Activated CD4-positive, CD25-positive, alpha-beta regulatory T cell treated with anti-CD3 and anti-CD28 coated beads, Interleukin-2, amount 50 U/mL, for 72 hours (primary cell): ENCODE measurements around the gene EXT2.

Experiments
- DNase-seq: peaks from one replicate; pipeline ENCODE4 v3.0.0; 2021

EXT2 gene

DNA sequence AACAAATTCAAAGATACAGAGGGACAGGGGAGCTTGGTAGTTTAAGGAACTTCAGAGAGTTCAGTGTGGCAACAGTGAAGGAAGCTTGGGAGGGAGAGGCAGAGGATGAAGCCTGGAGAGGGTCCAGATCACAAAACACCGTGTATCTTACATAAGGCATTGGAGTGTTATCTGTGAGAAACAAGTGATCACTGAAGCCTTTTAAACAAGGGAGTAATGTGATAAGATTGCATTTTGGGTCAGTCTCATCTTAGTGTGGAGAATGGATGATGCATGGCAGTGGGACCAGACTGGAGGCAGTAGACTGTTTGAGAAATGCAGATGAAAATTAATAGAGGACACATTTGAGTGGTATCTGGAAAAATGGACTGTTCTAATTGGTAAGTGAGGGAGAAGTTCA lies 79.4 kb downstream of the EXT2 start:
- no peak for DNase-seq

DNA sequence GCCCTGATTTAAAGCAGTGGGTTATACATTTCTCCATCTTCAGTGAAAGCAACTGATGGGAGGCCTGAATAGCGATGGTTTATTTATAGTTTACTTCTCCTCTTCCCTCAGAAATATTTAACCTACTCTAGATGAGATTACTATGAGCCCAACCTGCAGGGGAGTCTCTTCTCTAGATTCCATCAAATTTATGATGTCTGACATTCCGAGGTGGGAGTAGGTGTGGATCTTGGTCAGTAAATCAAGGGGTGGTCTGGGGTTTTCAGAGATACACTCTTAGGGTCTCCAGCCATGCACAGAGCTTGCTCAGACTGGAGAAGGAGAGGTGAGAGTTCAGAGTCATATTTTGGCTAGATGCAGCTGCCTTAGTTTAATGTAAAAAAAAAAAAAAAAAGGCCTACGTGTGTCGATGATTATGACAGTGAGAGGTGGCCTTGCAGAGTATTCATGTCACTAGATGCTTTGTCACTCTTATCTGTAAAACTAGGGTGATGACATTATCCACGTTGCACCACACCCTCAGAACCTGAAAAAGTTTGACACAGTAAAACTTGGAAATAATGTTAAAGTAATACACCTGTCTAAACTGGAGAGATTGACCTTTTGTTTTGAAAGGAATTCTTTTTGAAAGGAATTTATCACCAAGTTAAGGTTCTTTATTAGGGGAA lies 81.2 kb downstream of the EXT2 start:
- DNase-seq = no peak

DNA sequence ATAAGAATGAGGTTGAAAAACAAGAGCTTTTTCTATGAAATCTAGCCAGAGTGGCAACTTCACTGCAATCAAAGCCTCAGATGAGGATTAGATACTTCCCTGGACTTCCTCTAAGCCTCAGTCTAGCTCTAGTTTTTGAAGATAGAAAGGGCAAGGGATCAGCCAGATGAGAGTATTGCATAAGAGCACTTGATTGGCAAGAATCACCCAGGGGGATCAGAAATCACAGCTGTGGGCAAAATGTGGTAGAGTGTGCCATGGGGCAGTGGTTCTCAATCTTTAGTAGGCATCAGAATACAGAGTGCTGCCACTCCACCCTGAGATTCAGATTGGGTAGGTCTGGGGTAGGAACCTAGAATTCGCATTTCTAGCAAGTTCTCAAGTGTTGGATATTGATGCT lies 82.4 kb downstream of the EXT2 start:
- no peak for DNase-seq

DNA sequence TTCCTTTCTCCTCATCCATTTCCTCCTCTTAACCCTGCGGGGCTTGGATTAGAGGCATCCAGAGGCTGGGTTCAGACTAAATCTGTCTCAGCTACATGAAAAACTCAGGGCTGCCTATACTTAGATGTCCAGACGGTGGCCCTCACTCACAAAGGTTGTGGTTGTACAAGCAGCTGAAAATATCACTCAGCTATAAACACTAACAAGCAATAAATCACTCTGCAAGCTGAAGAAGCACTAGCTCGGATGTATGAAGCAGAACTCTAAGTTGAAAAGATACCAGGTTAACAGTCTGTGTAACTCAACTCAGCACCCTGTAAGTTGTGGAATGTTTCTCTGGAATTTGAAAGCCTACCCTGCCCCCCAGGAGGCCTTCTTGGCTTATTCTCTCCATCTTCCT lies 82.9 kb downstream of the EXT2 start:
- no peak for DNase-seq

DNA sequence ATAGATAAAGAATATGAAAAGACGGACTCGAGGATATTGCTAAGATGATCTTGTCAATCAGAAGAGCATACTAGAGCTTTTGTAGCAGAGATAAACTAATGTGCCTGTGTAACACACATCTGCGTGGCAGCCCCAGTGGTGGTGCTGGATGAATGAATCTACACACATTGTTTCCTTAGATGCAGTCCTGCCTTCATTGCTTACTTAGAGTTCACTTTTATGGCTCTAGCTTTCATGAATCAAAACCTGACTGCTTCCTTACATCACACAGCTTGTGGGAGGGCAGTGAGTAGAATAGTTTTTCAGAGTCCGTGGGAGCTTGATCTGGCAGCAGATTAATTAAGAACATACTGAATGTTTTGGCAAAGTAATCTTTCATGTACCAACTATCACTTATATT lies 83.7 kb downstream of the EXT2 start:
- DNase-seq = no peak

DNA sequence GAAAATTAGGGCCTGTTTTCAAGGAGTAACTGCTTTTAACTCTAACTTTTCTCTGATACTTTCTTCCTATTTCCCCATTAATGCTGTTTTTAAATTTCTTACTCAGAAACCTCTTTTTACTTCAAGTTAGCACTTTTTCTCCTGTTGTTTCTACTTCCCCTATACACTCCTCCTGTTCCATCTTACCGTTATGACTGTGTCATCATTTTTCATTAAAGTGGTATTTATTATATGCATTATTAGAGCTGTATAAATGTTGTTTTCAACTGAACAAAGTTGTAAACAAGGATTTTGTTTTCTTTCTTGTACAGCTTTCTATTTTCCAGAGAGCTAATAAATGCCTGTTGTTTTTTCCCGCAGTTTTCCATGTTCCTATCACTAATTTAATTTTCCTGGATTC lies 84.6 kb downstream of the EXT2 start:
- DNase-seq = no peak

DNA sequence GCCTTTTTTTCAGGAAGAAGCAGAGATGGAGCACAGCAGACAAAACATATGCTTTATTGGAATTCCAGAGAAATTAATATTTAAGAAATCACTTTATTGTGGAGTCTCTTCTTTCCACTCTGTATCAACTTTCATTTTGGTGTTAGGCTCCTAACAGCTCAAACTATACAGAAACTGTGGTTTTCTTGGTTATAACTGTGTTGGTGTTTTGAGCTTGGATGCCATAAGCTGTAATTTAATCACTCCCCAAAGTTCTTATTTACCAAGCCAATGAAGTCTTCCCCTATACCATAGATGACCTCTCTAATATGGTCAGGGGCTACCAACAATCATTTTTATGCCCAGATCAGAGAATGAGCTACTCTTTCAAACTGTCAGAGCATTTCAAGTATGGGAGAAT lies 90.0 kb downstream of the EXT2 start:
- DNase-seq = no peak

DNA sequence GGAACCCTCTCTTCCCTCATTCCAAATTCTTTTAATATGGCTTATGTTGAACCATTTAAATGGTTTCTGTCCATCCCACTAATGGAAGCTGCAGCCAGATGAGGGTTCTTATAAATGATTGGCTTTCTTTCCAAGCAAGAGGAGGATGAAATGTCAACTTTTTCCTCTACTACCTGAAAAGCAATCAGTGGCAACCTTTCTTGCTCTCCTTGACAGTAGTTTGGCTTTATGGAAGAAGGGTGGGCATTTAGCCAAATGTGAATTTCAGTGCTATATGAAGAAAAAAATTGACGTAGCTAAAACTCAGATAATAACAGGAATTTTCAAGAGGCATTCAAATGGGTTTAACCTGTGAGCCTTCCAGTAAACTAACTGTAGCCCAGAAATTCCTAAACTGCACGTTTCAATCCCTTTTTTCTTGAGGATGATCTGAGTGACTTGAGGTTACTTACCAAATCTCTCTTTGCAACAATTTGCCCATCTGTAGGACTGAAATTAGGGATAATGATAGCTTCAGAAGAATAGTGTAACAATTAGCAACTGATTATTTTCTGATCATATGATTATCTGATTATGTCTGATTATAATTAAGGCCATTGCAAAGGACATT lies 90.9 kb downstream of the EXT2 start:
- DNase-seq = no peak

DNA sequence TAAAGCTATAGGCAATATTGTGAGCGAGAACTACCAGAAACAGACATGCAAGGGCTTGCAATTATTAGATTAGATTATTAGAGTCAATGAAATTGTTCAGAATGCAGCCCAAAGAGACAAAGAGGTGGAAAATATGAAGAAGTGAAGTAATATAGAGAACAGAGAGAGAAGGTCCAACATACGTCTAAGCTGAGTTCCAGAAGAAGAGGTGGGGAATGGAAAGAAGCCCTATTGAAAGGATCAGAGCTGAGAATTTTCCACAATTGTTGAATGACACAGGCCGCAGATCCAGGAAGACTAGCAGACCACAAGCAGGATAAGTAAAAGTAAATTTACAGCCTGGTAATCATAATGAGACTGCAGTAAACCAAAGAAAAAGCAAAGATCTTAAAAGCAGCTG lies 93.2 kb downstream of the EXT2 start:
- DNase-seq = no peak

DNA sequence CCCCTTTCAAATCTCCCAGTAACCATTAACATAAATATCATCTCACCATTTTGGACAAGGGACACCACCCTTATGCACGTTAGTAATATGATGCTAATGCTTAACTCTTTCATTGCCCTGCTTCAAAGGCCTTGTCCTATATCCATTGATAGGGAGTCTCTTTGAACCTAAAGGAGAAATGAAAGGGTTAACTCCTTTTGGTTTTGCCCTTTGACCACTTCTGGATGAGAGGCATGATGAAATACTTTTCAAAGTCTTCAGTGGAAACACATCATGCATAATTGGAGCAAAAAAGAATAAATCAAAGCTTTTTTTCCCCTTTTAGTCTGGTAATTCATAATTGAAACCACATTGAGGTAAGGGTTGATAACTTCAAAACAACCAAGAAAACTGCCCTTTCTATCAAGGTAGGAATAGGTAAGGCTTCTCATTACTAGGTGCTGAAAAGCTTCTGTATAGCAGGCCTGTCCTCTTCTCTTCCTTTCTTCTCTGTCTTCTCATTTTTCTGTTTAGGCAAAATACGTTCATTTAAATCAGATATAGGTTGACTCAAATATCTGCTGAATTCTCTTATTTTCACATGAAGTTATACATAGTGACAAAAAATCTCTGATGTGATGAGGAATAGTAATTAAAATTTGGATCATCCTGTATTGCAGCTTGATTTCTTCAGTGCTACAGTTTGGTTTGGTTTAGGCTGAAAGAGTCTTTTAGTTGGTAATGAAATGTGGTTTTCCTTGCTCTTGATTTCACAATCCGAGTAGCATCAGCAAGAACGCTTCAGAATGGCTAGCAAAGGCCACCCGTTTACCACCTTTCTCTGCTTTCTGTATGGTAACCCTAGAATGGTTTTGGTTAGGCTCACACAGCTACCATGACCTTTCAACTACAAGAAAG lies 94.8 kb downstream of the EXT2 start:
- DNase-seq = no peak

DNA sequence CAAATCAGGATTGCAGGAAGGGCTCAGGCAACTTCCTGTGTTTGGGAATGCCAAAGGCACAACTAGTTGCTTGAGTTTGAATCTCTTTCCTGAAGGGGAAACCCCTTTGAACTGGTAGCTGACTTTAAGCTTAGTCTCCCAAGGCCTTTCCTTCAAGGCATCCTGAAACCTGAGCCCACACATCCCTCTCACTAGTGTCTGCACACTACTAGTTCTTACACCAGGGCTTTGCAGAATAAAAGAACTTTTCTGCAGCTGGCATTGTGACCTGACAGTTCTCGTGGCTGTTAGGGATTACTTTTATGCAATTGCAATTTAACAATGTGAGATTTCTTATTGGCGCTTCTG lies 95.4 kb downstream of the EXT2 start:
- no peak for DNase-seq

DNA sequence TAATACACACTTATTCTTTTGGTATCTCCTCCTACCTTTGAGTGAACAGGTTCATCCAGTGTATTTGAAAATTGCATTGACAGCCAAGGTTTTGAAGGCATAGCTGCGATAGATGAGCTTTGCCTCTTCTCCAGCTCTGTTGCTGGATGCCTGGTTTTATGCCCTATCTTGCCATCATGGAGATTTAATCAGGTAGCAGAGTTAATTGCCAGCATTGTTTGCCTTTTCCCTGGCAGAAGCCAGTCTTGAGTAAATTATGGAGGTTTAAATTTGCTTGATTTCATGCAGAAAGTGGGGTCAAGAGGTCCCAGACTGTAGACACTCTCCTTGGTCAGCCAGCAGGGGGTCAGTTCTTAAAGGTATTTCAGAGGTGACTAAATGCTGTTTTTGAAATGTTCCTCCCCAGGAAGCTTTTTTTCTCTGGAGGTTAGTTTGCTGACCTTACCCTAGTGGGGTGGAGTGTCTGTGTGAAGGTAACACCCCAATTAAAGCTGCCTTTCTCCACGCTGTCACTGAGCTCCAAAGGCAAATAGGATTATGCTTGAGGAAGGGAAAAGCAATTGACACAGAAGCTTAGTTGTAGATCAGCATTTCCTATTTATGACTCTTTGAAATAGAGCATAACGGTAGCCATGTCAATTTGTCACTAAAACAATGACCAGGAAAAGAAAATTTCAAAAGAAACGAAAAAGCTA lies 96.0 kb downstream of the EXT2 start:
- no peak for DNase-seq

DNA sequence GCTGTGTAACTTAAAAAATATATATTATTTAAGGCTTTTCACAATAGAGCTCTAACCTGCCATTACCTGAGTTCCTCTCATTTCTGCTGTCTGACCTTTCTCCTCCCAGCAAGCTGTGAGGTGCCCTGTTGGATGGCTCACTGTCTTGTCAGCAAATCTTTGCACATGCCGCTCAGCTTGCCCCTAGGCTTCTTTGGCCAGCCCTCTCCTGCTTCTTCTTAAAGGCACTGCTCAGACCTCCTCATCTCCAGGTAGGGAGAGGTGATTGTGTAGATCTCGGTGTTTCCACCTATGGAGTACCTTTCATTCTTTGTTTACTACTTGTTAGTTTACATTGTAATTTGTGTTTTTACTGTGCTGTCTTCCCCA lies 96.5 kb downstream of the EXT2 start:
- DNase-seq = no peak

DNA sequence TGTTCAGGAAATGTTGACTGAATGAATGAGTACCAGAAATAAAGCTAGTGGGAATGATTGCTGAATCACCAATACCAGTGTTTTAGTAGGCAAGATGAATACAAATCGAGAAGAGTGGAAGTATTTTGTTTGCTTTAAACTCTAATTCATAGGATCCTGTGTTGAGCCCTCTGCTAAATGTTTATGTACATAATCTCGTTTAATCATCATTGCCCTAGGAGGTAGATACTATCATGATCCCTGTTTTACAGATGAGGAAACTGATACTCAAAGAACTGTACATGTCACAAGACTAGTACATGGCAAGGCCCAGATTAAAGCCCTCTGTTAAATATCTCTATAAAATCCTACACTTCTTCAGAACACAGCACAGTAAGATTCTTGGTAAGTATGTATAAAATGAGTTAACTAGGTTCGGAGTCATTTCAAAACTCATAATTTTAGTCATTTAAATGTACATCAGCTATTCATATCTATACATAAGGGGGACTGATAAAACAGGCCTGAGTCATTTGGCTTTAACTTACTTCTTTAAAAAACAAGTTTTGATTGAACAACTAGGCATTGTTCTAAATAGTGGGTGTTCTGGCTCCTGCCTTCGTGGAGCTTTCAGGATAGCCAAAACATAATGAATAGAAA lies 97.1 kb downstream of the EXT2 start:
- DNase-seq = no peak

DNA sequence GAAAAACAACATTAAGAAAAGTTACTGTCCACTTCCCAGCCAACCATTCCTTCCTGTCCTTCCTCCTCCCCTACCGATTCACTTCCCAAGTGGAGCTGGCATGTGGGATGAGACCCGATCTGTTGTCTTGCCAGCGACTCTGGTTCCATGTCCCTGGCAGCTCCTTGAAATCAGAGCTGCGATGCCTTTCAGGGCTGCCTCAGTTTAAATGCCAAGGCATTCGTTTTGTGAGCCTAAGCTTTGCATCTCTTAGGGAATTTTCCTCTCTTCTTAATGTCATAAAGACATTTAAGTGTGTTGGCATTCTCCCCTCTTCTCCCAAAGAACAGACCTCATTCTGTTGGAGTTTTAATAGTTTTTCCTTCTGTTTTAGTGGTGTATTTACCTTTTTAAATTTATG lies 98.4 kb downstream of the EXT2 start:
- no peak for DNase-seq

DNA sequence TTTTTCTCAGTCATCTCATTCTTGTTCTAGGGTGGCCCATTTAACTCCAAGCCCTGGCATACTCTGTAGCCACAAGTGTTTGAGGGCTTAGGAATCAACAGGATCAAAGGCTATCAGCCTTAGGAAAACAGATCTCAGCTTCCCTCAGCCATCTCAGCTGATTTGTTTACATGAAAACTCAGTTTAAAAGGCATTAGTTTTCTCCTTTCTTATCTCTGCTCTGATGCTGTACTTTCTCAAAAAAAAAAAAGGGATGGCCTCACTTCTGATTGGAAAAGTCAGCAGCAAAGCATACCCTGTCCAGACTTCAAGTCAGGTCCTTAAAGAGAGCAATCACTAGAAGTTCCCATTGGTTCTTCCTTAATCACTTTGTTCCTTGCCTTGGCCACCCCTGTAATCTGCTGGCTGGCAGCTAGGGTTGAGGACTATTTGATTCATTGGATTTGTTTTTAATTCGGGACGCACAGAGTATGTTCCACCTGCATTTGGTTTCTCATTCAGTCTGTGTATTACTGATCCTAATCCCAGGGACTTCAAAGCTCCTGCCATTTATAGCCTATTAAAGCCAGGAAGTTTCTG lies 102.8 kb downstream of the EXT2 start:
- DNase-seq = no peak

DNA sequence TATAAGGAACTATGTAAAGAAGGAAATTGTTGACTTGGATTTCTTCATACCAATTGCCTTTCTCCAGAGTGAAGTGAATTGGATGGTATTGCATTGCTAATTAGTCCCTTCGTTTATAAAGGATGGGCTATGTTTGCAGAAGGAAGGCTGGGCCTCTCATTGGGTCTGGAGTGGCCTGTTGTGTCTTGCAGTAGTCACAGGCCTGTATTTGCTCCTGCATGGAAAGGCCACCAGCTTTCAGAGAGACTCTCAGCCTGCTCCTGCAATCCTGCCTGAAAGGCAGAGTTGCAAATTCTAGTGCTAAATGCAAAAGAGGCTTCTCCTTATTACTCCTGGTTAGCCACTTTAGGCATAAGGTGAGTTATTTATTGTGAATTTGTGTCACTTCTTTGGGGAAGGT lies 103.8 kb downstream of the EXT2 start:
- no peak for DNase-seq

DNA sequence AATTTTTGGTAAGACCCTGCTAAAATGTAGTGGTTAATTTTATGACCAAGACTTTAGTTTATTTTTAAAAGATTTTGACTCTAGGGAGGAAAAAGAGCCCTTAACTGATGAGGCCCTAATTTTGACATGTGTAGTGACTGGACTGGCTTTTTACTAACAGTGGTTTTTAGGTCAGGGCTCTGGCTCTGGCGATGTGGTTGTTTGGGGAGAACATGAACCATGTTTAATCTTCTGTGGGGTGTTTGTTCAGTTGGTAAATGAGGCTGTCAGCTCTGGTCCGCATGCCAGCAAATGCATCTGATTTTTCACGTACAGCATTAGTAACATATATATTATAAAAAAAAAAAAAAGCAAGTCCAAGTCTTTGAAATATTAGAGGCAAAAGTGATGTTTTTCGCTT lies 104.3 kb downstream of the EXT2 start:
- no peak for DNase-seq

DNA sequence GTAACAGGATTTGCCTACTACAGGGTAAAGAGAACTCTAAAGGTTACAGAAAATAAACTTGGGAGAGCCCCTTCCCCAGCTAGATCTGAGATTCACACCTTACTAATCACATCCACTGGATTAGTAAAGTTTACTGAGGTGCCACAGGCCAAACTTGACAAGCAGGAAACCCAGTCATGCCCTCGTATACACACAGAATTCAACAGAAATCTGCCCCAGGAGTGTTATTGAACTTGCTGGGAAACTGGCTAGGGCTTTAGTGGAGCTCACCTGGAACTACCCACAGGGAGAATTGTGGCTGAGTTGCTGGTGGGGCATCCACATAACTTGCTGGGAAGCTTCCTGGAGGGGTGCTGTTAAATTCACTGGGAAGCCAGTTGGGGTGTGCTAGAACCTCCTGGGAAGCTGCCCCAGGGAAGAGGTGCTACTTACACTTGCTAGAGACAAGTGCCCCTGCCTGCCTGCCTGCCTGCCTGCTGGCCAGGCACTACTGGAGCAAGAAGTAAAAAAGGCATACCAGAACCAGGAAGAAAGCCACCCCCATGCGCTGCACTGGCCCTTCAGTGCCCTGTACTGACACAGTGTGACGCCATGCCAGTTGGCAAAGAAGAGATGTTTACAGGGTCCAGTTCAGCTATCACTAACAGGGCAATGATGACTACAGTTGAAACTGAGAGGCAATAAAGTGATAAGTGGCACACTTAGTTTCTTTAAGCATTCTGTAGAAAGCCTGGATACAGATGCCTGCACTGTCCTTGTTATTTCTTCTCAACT lies 108.0 kb downstream of the EXT2 start:
- DNase-seq = no peak

DNA sequence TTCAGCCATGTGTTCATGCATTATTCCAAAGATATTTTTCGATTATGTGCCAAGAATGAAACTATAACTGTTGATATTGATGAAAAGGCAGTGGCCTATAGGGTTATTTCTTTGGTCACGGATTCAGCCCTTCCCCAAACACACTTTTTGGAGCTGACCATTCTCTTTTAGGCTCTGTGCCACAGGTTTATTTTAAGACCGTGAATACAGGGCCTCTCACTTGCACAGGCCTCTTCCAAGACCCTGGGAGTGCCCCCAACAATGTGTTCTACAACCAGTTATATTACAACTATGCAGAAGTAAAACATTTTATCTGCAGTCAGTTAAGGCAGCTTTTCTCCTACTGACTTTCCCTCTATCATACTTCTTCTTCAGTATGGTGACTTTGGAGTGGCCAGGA lies 109.9 kb downstream of the EXT2 start:
- no peak for DNase-seq

DNA sequence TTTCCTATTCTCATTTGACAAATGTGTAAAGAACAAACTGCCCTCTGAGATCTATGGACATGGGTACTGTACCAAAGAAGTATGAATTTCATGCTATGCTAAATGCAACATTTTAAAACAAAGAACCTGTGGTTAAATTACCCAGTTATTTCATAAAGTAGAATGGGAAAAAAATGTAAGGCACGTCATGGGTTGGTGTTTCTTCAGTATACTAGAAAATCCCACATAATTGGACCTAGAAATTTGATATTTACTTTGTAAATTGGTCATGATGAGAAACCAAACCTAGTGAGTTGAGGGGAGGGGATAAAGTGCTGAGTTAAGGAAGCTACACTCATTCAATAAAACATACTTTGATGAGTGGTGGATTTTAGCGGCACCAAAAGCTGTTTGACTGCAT lies 110.4 kb downstream of the EXT2 start:
- DNase-seq = no peak

DNA sequence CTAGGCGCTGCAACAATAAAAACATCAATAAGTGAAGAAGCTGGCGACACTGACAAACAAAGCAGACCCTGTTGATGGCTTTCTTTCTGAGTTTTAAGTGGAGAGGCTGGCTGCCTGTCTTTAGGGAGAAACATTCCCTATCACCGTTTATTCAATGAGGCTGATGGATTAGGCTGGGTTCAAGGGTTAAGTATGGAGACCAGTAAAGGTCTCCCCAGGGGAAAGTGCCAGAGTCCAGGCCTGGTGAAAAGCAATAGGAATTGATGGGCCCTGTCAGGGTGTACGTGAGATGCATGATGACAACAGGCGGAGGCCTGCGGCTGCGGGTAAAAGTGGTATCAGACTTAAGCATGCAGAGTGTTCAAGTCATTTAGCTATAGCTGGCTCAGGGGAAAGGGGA lies 111.8 kb downstream of the EXT2 start:
- DNase-seq = no peak
